ENCODE results near the gene IMMP2L.
"Not testable (repeated sequence)": the region's sequence is repeated elsewhere in the genome, so short reads cannot be mapped to it uniquely, and the experiment has no call there.

Gene IMMP2L

DNA sequence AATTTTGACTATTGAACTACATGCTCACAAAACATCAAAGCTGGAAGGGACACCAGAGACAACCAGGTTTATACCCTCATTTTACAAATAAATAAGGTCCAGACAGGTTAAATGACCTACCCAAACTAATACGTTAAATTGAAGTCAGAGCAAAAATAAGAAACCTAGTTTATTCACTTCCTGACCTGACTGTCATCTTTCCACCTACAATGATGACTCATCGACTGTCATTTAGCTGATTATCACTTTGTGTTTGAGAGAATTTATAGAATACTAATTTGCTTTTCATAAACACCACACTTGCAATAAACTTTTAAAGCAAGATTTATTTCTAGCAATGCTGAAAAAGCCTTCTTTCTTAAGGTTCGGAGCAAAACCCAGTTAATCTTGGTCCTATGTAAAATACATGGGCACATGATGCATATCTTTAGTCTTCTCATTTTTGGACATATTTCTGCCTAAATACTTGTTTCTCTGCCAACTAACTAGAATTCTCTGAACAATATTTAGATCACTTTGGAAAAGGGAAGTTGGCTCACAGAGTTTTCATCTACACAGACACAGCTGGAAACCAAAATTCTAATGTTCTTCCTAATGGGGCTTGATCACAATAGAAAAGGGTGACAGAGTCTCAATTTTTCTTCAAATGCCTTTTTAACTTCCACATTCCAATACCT lies 488.1 kb downstream of the IMMP2L start:
- TF ChIP-seq, protein P1, sequence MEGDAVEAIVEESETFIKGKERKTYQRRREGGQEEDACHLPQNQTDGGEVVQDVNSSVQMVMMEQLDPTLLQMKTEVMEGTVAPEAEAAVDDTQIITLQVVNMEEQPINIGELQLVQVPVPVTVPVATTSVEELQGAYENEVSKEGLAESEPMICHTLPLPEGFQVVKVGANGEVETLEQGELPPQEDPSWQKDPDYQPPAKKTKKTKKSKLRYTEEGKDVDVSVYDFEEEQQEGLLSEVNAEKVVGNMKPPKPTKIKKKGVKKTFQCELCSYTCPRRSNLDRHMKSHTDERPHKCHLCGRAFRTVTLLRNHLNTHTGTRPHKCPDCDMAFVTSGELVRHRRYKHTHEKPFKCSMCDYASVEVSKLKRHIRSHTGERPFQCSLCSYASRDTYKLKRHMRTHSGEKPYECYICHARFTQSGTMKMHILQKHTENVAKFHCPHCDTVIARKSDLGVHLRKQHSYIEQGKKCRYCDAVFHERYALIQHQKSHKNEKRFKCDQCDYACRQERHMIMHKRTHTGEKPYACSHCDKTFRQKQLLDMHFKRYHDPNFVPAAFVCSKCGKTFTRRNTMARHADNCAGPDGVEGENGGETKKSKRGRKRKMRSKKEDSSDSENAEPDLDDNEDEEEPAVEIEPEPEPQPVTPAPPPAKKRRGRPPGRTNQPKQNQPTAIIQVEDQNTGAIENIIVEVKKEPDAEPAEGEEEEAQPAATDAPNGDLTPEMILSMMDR (IDR thresholded peaks at IDR 0.05; ENCODE audit: low read length, missing control alignments) = no peak
- DNase-seq (ENCODE audit: low read depth) = no peak

DNA sequence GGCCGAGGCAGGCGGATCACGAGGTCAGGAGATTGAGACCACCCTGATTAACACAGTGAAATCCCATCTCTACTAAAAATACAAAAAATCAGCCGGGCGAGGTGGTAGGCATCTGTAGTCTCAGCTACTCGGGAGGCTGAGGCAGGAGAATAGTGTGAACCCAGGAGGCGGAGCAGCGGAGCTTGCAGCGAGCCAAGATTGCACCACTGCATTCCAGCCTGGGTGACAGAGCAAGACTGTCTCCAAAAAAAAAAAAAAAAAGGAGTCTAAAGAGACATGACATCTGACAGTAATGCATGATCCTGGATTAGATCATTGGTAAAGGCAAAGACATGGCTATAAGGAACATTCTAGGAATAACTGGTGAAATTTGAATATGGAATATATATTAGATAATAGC lies 489.6 kb downstream of the IMMP2L start:
- H3K4me3 ChIP-seq (replicated peaks; ENCODE audit: low read depth, low read length); DNase-seq (ENCODE audit: low read depth): not testable (repeated sequence)

More for the DNA sequence above, 488.1 kb downstream of the IMMP2L start:
- H3K4me3 ChIP-seq (replicated peaks; ENCODE audit: low read depth, low read length) = no peak overlapping the region

DNA sequence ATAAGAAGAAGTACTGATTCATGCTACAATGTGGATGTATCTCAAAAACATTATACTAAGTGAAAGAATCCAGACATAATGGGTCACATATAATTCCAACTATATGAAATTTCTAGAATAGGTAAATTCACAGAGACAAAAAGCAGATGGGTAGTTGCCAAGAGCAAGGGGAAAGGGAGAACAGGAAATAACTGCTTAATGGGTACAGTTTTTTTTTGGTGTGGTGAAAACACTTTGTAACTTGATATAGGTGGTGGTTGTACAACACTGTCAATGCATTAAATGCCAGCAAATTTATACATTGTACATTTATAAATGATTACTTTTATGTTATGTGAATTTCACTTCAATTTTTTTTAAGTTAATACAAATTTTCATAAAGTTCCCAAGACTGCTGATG lies 490.7 kb downstream of the IMMP2L start:
- TF ChIP-seq, protein P1 (IDR thresholded peaks at IDR 0.05; ENCODE audit: low read length, missing control alignments) = no peak
- DNase-seq (ENCODE audit: low read depth) = no peak
- no peak overlapping the region for H3K4me3 ChIP-seq (replicated peaks; ENCODE audit: low read depth, low read length)

DNA sequence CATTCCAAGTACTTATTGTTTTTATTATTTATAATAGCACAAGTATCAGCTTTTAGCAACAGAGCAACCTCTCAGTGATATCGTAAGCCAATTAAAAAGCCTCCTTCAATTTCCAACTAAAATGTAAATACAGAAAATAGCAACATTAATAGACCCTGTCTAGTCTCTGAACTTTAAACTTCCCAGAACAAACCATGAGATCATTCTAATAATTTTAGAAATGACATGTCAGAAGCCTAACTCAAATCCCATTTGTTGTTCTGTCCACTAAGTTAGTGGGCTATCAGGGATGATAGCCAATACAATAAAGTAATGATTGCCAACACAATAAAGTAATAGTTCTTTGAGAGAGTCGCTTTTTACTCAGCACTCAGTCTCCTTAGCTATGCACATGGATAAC lies 493.7 kb downstream of the IMMP2L start:
- H3K4me3 ChIP-seq (replicated peaks; ENCODE audit: low read depth, low read length) = no peak overlapping the region
- TF ChIP-seq, protein P1 (IDR thresholded peaks at IDR 0.05; ENCODE audit: low read length, missing control alignments) = no peak
- no peak for DNase-seq (ENCODE audit: low read depth)

DNA sequence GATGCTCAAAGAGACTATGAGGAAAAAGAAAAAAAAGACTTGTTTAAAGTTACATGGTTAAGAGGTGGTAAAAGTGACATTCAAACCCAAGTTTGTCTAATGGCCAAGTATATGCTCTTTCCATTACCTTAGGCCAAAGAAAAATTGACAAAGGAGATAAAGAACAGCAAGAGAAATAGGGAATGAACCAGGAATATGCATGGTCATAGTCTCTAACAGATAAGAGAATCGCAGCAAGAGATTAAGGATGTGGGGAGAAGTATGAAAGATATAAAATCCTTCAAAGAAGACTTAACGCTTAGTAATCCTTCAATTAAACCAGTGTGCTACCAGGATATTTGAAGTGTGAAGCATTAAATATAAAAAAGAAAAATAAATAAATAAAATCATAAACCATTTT lies 494.6 kb downstream of the IMMP2L start:
- no peak for DNase-seq (ENCODE audit: low read depth)
- TF ChIP-seq, protein P1 (IDR thresholded peaks at IDR 0.05; ENCODE audit: low read length, missing control alignments) = no peak
- H3K4me3 ChIP-seq (replicated peaks; ENCODE audit: low read depth, low read length) = no peak overlapping the region

DNA sequence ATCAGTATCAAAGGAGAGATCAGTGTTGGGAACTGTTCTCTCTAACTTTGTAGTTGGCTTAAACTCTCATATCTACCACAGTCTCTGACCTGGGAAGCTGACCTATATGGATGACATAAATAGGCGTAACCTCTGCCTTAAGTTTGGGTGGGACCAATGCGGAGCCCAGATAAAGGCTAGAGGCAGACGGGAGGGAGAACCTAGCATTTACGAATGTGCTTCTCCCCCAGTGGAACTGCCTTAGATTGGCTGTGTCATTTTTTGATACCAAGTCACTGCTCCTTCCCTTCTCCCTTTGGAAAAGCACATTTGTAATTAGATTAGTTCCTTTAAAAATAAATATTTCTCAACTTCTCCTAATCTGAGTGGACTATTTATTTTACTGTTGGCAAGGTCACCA lies 495.0 kb downstream of the IMMP2L start:
- TF ChIP-seq, protein P1 (IDR thresholded peaks at IDR 0.05; ENCODE audit: low read length, missing control alignments) = no peak
- DNase-seq (ENCODE audit: low read depth) = no peak

DNA sequence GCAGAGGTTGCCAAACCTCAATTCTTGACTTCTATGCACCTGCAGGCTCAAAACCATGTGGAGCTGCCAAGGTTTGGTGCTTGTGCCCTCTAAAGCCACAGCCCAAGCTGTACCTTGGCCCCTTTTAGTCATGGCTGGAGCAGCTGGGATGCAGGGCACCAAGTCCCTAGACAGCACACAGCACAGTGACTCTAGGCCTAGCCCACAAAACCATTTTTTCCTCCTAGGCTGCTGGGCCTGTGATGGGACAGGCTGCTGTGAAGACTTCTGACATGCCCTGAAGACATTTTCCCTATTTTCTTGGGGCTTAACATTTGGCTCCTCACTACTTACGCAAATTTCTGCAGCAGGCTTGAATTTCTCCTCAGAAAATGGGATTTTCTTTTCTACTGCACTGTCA lies 499.1 kb downstream of the IMMP2L start:
- no peak for DNase-seq (ENCODE audit: low read depth)
- TF ChIP-seq, protein P1 (IDR thresholded peaks at IDR 0.05; ENCODE audit: low read length, missing control alignments) = no peak
- no peak overlapping the region for H3K4me3 ChIP-seq (replicated peaks; ENCODE audit: low read depth, low read length)

More for the DNA sequence above, 495.0 kb downstream of the IMMP2L start:
- no peak overlapping the region for H3K4me3 ChIP-seq (replicated peaks; ENCODE audit: low read depth, low read length)

All from fibroblast of pulmonary artery (primary cell).